Measurements from ENCODE around the gene KLHL6.

- TF ChIP-seq POLR2A (IDR thresholded peaks at IDR 0.05; ENCODE audit: low read depth, low read length) (no peak), ZBTB4 (CRISPR knock-in tag; IDR thresholded peaks at IDR 0.05) (no peak), CHD2 (IDR thresholded peaks at IDR 0.05; ENCODE audit: borderline replicate concordance, low read depth, low read length) (no peak), EZH2 (IDR thresholded peaks at IDR 0.05; ENCODE audit: borderline replicate concordance, control insufficient read depth, low read depth, low read length) (no peak), GABPA (IDR thresholded peaks at IDR 0.05; ENCODE audit: low read depth) (no peak), SMC3 (IDR thresholded peaks at IDR 0.05; ENCODE audit: borderline replicate concordance, low read length) (no peak), ATF2 (IDR thresholded peaks at IDR 0.05; ENCODE audit: low read length) (no peak), POLR2AphosphoS5 (IDR thresholded peaks at IDR 0.05; ENCODE audit: low read length) (no peak)
- TF ChIP-seq, protein P1, sequence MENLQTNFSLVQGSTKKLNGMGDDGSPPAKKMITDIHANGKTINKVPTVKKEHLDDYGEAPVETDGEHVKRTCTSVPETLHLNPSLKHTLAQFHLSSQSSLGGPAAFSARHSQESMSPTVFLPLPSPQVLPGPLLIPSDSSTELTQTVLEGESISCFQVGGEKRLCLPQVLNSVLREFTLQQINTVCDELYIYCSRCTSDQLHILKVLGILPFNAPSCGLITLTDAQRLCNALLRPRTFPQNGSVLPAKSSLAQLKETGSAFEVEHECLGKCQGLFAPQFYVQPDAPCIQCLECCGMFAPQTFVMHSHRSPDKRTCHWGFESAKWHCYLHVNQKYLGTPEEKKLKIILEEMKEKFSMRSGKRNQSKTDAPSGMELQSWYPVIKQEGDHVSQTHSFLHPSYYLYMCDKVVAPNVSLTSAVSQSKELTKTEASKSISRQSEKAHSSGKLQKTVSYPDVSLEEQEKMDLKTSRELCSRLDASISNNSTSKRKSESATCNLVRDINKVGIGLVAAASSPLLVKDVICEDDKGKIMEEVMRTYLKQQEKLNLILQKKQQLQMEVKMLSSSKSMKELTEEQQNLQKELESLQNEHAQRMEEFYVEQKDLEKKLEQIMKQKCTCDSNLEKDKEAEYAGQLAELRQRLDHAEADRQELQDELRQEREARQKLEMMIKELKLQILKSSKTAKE (IDR thresholded peaks at IDR 0.05; ENCODE audit: low read depth, poor library complexity, severe bottlenecking): no peak
- TF ChIP-seq, protein P2, sequence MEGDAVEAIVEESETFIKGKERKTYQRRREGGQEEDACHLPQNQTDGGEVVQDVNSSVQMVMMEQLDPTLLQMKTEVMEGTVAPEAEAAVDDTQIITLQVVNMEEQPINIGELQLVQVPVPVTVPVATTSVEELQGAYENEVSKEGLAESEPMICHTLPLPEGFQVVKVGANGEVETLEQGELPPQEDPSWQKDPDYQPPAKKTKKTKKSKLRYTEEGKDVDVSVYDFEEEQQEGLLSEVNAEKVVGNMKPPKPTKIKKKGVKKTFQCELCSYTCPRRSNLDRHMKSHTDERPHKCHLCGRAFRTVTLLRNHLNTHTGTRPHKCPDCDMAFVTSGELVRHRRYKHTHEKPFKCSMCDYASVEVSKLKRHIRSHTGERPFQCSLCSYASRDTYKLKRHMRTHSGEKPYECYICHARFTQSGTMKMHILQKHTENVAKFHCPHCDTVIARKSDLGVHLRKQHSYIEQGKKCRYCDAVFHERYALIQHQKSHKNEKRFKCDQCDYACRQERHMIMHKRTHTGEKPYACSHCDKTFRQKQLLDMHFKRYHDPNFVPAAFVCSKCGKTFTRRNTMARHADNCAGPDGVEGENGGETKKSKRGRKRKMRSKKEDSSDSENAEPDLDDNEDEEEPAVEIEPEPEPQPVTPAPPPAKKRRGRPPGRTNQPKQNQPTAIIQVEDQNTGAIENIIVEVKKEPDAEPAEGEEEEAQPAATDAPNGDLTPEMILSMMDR (IDR thresholded peaks at IDR 0.05 in 2 of 3, conservative IDR thresholded peaks at IDR 0.05 in 1 of 3; ENCODE audit: control insufficient read depth in 2 of 3, extremely low read depth in 1 of 3, insufficient read depth in 1 of 3, low read depth in 3 of 3, low read length in 3 of 3): no peak
- TF ChIP-seq, protein P3, sequence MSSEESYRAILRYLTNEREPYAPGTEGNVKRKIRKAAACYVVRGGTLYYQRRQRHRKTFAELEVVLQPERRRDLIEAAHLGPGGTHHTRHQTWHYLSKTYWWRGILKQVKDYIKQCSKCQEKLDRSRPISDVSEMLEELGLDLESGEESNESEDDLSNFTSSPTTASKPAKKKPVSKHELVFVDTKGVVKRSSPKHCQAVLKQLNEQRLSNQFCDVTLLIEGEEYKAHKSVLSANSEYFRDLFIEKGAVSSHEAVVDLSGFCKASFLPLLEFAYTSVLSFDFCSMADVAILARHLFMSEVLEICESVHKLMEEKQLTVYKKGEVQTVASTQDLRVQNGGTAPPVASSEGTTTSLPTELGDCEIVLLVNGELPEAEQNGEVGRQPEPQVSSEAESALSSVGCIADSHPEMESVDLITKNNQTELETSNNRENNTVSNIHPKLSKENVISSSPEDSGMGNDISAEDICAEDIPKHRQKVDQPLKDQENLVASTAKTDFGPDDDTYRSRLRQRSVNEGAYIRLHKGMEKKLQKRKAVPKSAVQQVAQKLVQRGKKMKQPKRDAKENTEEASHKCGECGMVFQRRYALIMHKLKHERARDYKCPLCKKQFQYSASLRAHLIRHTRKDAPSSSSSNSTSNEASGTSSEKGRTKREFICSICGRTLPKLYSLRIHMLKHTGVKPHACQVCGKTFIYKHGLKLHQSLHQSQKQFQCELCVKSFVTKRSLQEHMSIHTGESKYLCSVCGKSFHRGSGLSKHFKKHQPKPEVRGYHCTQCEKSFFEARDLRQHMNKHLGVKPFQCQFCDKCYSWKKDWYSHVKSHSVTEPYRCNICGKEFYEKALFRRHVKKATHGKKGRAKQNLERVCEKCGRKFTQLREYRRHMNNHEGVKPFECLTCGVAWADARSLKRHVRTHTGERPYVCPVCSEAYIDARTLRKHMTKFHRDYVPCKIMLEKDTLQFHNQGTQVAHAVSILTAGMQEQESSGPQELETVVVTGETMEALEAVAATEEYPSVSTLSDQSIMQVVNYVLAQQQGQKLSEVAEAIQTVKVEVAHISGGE (CRISPR knock-in tag; IDR thresholded peaks at IDR 0.05): no peak
Measured at GRCh38 chr3:183449391-183449790, 106.1 kb downstream of the KLHL6 start.
